Endothelial cell of umbilical vein (primary cell): ENCODE measurements around the gene ENTPD3. TPM values are rescaled to one million over a fixed set of nuclear protein-coding genes. Genes with fewer than 3 reads are reported as not detected.

Experiments used
- BruUV-seq: library from RNA; stranded (reverse); fragments of 400-500 nt; replicated peaks from 2 replicates; lab custom pipeline; 2021; lab: Mats Ljungman, UMichigan
- CTCF ChIA-PET: fragments of 300-600, 350-600 bp; sonication (Branson Sonifier 250); formaldehyde crosslinking; loops from one replicate; lab custom pipeline; 2021; ENCODE audit warnings: antibody characterized with exemption, inconsistent platforms; lab: Charles Lee
- POLR2A ChIA-PET: fragments of 300-600, 350-600 bp; sonication (Branson Sonifier 250); formaldehyde crosslinking; loops from one replicate; lab custom pipeline; 2021; ENCODE audit warnings: antibody characterized with exemption, inconsistent platforms; lab: Charles Lee
- DNase-seq: peaks from one replicate; pipeline ENCODE4 v3.0.0-alpha.2; 2011; ENCODE audit warnings: low read depth, low spot score
- FAIRE-seq: peaks from 2 replicates; lab custom pipeline; 2011; peaks lifted over from hg19 to GRCh38; lab: Jason Lieb, UNC
- H2AFZ ChIP-seq: 2 replicates; pipeline ENCODE4 v1.6.0; 2012; ENCODE audit warnings: low read depth, low read length, control low read depth, inconsistent platforms
- H3K27ac ChIP-seq: 2 replicates; pipeline ENCODE4 v1.5.1; 2011; ENCODE audit warnings: low read depth, mild to moderate bottlenecking, control low read depth, low read length, moderate library complexity; ENCODE audit not compliant: insufficient read depth
- H3K27me3 ChIP-seq, 2 experiments: 2 replicates each; pipeline versions ENCODE4 v1.6.0 to v1.6.1; 2011; ENCODE audit warnings: low read length in 2 of 2, mixed read lengths in 1 of 2; ENCODE audit not compliant: control insufficient read depth in 2 of 2, insufficient read depth in 2 of 2
- H3K36me3 ChIP-seq, 2 experiments: 2 replicates in 1 of 2; 3 replicates in 1 of 2; pipeline ENCODE4 v1.5.1; 2011; ENCODE audit warnings: low read length in 2 of 2, mild to moderate bottlenecking in 1 of 2, moderate library complexity in 1 of 2; ENCODE audit not compliant: control insufficient read depth in 2 of 2, insufficient read depth in 2 of 2; ENCODE audit errors: extremely low read depth in 1 of 2
- H3K4me1 ChIP-seq: 3 replicates; pipeline ENCODE4 v1.5.1; 2011; ENCODE audit warnings: mild to moderate bottlenecking, low read length; ENCODE audit not compliant: control insufficient read depth, insufficient read depth; ENCODE audit errors: extremely low read depth
- H3K4me2 ChIP-seq: 2 replicates; pipeline ENCODE4 v1.6.1; 2011; ENCODE audit warnings: low read length, control low read depth, mixed read lengths; ENCODE audit not compliant: insufficient read depth
- H3K4me3 ChIP-seq, 3 experiments: fragments of 200-600 bp in 1 of 3; sonication (generic), shearing (Covaris generic) in 1 of 3; replicated peaks in 1 of 3; 2 replicates each; pipeline ENCODE4 v1.5.1; 2011 to 2016; ENCODE audit warnings: control low read depth in 3 of 3, low read length in 3 of 3, mild to moderate bottlenecking in 2 of 3, inconsistent platforms in 1 of 3, low read depth in 1 of 3, moderate library complexity in 1 of 3; ENCODE audit not compliant: insufficient read depth in 1 of 3
- H3K79me2 ChIP-seq: 2 replicates; pipeline ENCODE4 v1.6.0; 2012; ENCODE audit warnings: low read length, inconsistent platforms; ENCODE audit not compliant: control insufficient read depth, insufficient read depth
- H3K9ac ChIP-seq: replicated peaks from 2 replicates; pipeline ENCODE3; 2011; ENCODE audit warnings: low read length, control low read depth; ENCODE audit not compliant: insufficient read depth; ENCODE audit errors: extremely low read depth
- H3K9me1 ChIP-seq: replicated peaks from 3 replicates; pipeline ENCODE4 v1.6.0; 2011; ENCODE audit warnings: mild to moderate bottlenecking, low read length; ENCODE audit not compliant: control insufficient read depth, insufficient read depth; ENCODE audit errors: extremely low read depth
- H3K9me3 ChIP-seq: replicated peaks from 2 replicates; pipeline ENCODE4 v1.5.1; 2012; ENCODE audit warnings: low read length, inconsistent platforms; ENCODE audit not compliant: control insufficient read depth, insufficient read depth
- H4K20me1 ChIP-seq: replicated peaks from 2 replicates; pipeline ENCODE3; 2011; ENCODE audit warnings: mild to moderate bottlenecking, low read length; ENCODE audit not compliant: control insufficient read depth, insufficient read depth; ENCODE audit errors: extremely low read depth
- FOS ChIP-seq: IDR thresholded peaks from 2 replicates; pipeline ENCODE4 v1.6.1; 2011; ENCODE audit warnings: mild to moderate bottlenecking, low read length, moderate library complexity, borderline replicate concordance; ENCODE audit not compliant: insufficient read depth
- GATA2 ChIP-seq: IDR thresholded peaks from 2 replicates; pipeline ENCODE4 v1.7.0; 2011; ENCODE audit warnings: low read depth, mild to moderate bottlenecking, moderate library complexity, mixed read lengths, low read length; ENCODE audit not compliant: insufficient read length, insufficient read depth
- JUN ChIP-seq: IDR thresholded peaks from 2 replicates; pipeline ENCODE4 v1.6.1; 2011; ENCODE audit warnings: borderline replicate concordance, low read depth; ENCODE audit not compliant: insufficient read length, insufficient read depth
- MYC ChIP-seq: IDR thresholded peaks from one replicate; pipeline ENCODE4 v1.6.1; 2011; ENCODE audit warnings: mild to moderate bottlenecking, low read depth, low read length
- POLR2A ChIP-seq: IDR thresholded peaks from 2 replicates; pipeline ENCODE4 v1.6.1; 2012; ENCODE audit warnings: low read depth, mild to moderate bottlenecking, control low read depth, low read length
- POLR2AphosphoS5 ChIP-seq: IDR thresholded peaks from 2 replicates; pipeline ENCODE4 v1.6.1; 2012; ENCODE audit warnings: low read depth, mild to moderate bottlenecking, control low read depth, low read length, moderate library complexity; ENCODE audit not compliant: insufficient read depth
- dilution Hi-C: fragments of 300-500 bp; cut with MboI; formaldehyde crosslinking; loops from one replicate; pipeline ENCODE4 v1.15.0; 2019; ENCODE audit warnings: low sequenced_read_pairs; ENCODE audit not compliant: extremely low pct_ligation_motif_present
- intact Hi-C: fragments of 100-400 bp; cut with micrococcal nuclease; formaldehyde crosslinking; loops from one replicate; pipeline ENCODE4 v1.10.0; 2022
- polyA plus RNA-seq, 4 experiments: library from polyadenylated mRNA; depleted of rRNA in 3 of 4; stranded (reverse) in 3 of 4; unstranded in 1 of 4; fragments of >200 nt; gene quantifications; 2 replicates each; pipeline versions ENCODE4 v1.2.1 to v1.2.3, GENCODE V29; 2011 to 2012; ENCODE audit warnings: missing spikeins in 1 of 4
- total RNA-seq: library from RNA; stranded (reverse); gene quantifications from 2 replicates; pipeline ENCODE4 v1.2.3, GENCODE V29; 2021
- TF ChIP-seq, protein P1 (sequence below), 2 donors: IDR thresholded peaks; 1 replicate in 1 of 2; 2 replicates in 1 of 2; pipeline ENCODE4 v1.5.1; 2011; ENCODE audit warnings: low read length in 2 of 2, mild to moderate bottlenecking in 2 of 2, moderate library complexity in 2 of 2, control low read depth in 1 of 2, inconsistent platforms in 1 of 2, low read depth in 1 of 2; ENCODE audit not compliant: insufficient read depth in 1 of 2; ENCODE audit errors: extremely low read depth in 1 of 2

The ENTPD3 gene
- total and polyA plus RNA-seq, 2 donors (not counting 3 experiments of a cell fraction or from before 2014, with no cell fraction given): not detected

GRCh38 chr3:40397912-40398311 lies 10.9 kb downstream of the ENTPD3 start:
- no peaks in the 10 kb centered on the region for H3K79me2 ChIP-seq
- FAIRE-seq (no peak), DNase-seq (no peak)
- no peak overlapping the region for H3K4me3 ChIP-seq
- H3K27ac ChIP-seq: no peak overlapping the region
- H3K9ac ChIP-seq: no peak overlapping the region
- H3K27me3 ChIP-seq: peaks cover 0 to 3% of the 10 kb centered on the region in 2 experiments
- no peaks in the 10 kb centered on the region for H3K9me3 ChIP-seq
- dilution Hi-C loops (no loop called here), intact Hi-C loops (no loop called here)
- no peaks in the 10 kb centered on the region for H3K36me3 ChIP-seq
- BruUV-seq: no TSS peak
- H3K4me1 ChIP-seq: no peaks in the 10 kb centered on the region
- ChIA-PET POLR2A (no interaction called here), CTCF (no interaction called here)
- no peaks in the 10 kb centered on the region for H4K20me1 ChIP-seq
- H3K4me2 ChIP-seq: no peak overlapping the region
- H2AFZ ChIP-seq: no peak overlapping the region
- no peaks in the 10 kb centered on the region for H3K9me1 ChIP-seq
- TF ChIP-seq, protein P1, sequence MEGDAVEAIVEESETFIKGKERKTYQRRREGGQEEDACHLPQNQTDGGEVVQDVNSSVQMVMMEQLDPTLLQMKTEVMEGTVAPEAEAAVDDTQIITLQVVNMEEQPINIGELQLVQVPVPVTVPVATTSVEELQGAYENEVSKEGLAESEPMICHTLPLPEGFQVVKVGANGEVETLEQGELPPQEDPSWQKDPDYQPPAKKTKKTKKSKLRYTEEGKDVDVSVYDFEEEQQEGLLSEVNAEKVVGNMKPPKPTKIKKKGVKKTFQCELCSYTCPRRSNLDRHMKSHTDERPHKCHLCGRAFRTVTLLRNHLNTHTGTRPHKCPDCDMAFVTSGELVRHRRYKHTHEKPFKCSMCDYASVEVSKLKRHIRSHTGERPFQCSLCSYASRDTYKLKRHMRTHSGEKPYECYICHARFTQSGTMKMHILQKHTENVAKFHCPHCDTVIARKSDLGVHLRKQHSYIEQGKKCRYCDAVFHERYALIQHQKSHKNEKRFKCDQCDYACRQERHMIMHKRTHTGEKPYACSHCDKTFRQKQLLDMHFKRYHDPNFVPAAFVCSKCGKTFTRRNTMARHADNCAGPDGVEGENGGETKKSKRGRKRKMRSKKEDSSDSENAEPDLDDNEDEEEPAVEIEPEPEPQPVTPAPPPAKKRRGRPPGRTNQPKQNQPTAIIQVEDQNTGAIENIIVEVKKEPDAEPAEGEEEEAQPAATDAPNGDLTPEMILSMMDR (IDR thresholded peaks at IDR 0.05; ENCODE audit: extremely low read depth in 1 of 2, insufficient read depth in 1 of 2, low read depth in 1 of 2, low read length in 2 of 2): no peak
- no peak for TF ChIP-seq FOS
- TF ChIP-seq GATA2: no peak

DNA sequence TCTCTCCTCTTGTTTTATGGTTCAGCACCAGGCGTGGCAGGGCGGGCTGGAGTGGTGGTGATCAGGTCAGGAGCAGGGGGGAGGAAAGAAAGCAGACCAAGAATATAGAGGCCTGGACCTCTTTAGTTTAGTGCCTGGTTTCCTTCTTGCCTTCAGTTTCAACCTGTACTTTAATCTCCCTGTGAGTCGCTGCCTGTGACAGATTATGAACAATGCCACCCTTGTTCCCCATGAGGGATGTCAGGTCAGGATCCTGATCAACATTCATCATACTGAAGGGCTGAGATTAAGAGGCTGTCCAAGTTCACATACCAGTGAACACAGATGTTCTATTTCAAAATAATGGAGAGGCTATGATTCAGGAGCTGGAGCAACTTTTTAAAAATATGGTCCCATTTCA lies 11.4 kb downstream of the ENTPD3 start:
- Histone ChIP-seq H3K4me1 (no peaks in the 10 kb centered on the region), H3K27ac (no peak overlapping the region), H3K4me3 (no peak overlapping the region), H3K9me3 (no peaks in the 10 kb centered on the region), H3K27me3 (peaks cover 0 to 3% of the 10 kb centered on the region in 2 experiments), H3K4me2 (no peak overlapping the region), H3K79me2 (no peaks in the 10 kb centered on the region), H2AFZ (no peak overlapping the region), H3K9ac (no peak overlapping the region), H3K9me1 (no peaks in the 10 kb centered on the region), H3K36me3 (no peaks in the 10 kb centered on the region), H4K20me1 (no peaks in the 10 kb centered on the region)
- BruUV-seq: no TSS peak
- intact Hi-C loops (no loop called here), dilution Hi-C loops (no loop called here)
- no peak for FAIRE-seq
- CTCF ChIA-PET: no interaction called here
- POLR2A ChIA-PET: no interaction called here
- no peak for DNase-seq
- TF ChIP-seq GATA2 (no peak), FOS (no peak), JUN (no peak), MYC (no peak), POLR2AphosphoS5 (no peak), POLR2A (no peak)
- TF ChIP-seq, protein P1 (IDR thresholded peaks at IDR 0.05; ENCODE audit: extremely low read depth in 1 of 2, insufficient read depth in 1 of 2, low read depth in 1 of 2, low read length in 2 of 2): no peak
